NCI-H1694 (cell line): ENCODE results near the gene APBB2.

Experiments used
- DNase-seq: peaks from one replicate; lab custom pipeline; 2025; lab: John Stamatoyannopoulos, UW

Gene APBB2

GRCh38 chr4:41102414-41103092 is 111.8 kb downstream of the APBB2 start:
- DNase-seq, result no peak

- DNase-seq, result no peak
Measured at GRCh38 chr4:41098093-41099048, 116.0 kb downstream of the APBB2 start.

DNA sequence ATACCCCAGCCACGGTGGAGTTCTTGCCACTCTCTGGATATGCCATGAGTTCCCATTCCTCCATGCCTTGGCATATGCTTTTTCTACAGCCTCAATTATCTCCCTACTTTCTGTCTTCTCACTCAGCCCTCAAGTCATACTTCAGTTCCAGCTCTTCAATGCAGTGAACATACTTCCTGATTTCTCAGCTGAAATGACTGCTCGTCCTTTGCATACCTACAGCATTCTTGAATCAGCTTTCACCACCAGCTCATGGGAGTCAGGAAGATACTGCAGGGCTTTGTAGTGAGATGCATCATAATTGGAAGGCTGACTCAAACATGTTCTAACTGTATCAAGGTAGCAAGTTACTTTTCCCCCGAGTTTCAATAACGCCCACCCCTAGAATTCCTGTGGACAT is 118.4 kb downstream of the APBB2 start:
- no peak for DNase-seq

- no peak for DNase-seq
Measured at GRCh38 chr4:41095192-41095872, 119.0 kb downstream of the APBB2 start.

GRCh38 chr4:41092128-41092527 is 122.2 kb downstream of the APBB2 start:
- no peak for DNase-seq

GRCh38 chr4:41081847-41082246 is 132.5 kb downstream of the APBB2 start:
- no peak for DNase-seq

DNA sequence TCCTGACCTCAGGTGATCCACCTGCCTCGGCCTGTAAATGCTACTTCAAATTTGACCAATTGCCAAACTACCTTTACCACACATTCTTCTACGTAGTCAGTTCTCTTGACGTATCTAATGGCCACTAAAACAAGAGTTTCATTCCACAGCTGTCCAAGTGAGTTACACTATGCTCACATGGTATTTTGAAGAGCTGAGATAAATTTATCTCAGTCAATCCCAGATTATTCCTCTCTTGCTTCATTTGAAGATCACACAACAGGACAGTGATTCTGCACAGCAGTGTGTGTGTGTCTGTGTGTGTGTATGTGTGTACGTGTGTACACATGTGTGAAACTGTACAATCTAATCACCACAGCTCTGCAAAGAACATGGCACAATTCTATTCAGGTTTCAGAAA is 133.4 kb downstream of the APBB2 start:
- DNase-seq, result no peak

- DNase-seq, result no peak
Measured at GRCh38 chr4:41079881-41080560, 134.3 kb downstream of the APBB2 start.

DNA sequence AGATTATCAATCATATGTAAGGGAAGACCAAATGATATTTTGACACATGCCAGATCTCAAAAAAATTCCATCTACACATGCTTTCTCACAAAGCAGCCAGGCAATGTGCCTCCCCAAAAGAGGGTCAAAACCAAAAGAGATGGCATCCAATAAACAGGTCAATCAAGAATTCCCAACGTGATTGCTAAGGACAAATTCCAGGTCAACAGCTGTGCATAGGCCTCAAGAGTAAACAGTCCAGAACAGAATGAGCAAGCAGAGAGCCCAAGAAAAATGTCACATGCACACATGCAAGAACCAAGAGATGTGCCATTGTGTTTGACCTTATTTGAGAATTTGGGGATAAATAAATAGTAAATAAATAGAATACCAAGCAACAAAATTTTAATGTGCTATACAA is 136.7 kb downstream of the APBB2 start:
- DNase-seq, result no peak

GRCh38 chr4:41076481-41076880 is 137.9 kb downstream of the APBB2 start:
- DNase-seq, result no peak

DNA sequence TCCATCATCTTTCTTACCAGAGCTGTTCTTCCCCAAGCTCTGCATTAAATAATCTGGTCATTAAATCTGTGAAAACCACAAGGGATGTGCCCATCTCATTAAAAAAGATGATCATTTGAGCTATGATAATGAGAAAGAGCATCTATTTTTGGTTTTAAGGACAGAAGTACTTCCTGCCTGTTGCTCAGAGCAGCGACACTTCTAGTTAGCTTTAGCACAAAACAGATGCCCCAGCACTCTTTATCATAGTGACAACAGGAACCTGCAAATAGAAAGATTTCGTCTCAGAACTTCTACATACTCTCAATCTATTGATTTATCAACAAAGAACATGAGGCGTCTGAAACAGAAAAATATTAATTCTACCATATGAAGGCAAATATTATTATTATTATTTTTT is 140.1 kb downstream of the APBB2 start:
- DNase-seq, result no peak

DNA sequence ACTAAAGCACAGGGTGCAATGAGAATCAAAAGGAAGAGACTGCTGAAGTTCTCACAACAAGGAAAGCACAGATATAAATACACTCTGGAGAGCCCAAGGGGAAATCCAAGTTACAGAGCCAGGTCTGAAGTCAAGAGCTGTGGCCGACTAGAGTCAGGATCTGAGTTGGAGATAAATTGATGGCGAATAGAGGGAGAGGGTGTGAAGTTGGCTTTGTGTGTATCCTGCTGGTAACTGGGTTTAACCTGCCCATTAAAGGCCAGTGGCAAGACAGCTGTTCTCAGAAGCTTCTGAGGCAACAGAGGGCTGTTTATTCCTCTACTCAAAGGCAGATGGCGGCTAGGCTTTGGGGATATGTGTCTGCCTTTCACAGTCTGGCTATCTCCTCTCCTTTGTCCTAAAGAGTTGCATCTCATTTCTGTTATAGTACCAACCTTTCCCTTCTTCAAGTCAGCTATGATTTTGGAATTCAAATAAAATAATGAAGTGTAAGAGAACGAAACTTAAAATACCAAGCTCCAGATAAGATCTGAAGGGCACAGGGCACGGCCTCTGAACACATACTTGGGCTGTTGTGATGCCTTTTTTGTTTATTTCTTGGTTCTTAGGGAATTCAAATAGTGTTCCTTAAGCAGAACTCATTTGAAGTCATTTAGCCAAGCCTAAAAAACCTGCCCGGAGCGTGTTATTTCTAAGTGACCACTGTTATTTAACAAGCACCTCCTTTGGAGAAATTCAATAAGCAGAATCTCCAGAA is 142.1 kb downstream of the APBB2 start:
- no peak for DNase-seq

- DNase-seq, result no peak
Measured at GRCh38 chr4:41070516-41071281, 143.6 kb downstream of the APBB2 start.

GRCh38 chr4:41069838-41070237 is 144.5 kb downstream of the APBB2 start:
- DNase-seq, result peak; percentile 28

DNA sequence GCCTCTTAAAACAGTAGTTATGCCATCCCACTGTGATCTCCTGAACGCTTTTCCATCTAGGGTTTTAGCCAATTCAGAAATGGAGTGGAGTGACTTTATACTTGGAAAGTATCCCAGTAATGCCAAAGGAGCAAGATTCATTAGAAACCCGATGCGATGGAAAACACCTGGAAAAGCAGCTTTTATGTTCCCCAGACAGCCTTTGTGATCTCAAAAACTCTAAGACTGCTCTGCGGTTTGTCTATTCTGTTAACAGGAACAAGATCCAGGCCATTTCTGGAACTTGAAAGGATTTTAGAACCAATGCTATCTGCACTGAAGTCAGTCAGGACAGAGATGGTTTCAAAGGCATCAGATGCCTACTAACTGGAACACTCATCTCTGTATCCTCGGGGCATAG is 145.1 kb downstream of the APBB2 start:
- no peak for DNase-seq

DNA sequence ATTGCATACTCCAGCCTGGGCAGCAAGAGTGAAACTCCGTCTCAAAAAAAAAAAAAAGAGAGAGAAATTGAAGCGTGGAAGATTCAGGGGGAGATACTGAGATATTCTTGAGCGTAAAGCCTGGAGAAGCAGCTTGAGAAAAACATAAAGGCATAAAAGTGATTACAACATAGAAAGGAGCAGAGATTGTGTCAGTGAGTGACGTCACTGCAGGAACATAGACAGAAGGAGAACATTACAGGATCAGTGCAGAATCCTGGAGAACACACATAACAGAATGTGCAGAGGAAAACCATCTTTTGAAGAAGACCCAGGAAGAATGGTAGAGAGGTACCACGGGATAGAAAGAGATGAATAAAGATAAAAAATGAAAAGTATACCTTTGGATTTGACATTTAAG is 147.0 kb downstream of the APBB2 start:
- no peak for DNase-seq

GRCh38 chr4:41066049-41066448 is 148.3 kb downstream of the APBB2 start:
- no peak for DNase-seq

DNA sequence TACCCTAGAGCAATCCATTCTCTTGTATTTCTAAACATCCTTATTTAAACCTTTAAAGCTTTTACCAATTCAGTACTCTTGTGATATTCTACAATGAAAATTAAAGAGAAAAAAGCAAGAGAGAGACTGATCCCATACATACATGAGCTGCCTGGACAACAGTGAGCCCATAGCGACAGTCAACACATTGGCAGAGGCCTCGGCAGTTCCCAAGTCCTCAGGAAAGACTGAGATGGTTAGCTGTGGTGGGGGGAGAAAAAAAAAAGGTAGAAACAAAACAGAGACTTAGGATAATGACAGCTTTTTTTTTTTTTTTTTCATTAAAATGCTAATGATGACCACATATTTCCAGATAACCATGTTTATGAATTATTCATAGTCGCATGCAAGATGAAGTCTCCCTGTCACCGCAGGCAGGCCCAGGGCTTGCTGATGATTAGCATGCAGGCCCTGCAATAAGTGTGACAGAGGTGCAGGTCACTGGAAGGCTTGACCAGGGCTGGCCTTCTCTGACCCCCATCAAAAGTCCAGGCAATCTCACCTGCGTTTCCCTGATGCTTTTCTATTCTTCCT is 148.8 kb downstream of the APBB2 start:
- DNase-seq, result no peak

GRCh38 chr4:41064953-41065352 is 149.4 kb downstream of the APBB2 start:
- DNase-seq, result no peak

DNA sequence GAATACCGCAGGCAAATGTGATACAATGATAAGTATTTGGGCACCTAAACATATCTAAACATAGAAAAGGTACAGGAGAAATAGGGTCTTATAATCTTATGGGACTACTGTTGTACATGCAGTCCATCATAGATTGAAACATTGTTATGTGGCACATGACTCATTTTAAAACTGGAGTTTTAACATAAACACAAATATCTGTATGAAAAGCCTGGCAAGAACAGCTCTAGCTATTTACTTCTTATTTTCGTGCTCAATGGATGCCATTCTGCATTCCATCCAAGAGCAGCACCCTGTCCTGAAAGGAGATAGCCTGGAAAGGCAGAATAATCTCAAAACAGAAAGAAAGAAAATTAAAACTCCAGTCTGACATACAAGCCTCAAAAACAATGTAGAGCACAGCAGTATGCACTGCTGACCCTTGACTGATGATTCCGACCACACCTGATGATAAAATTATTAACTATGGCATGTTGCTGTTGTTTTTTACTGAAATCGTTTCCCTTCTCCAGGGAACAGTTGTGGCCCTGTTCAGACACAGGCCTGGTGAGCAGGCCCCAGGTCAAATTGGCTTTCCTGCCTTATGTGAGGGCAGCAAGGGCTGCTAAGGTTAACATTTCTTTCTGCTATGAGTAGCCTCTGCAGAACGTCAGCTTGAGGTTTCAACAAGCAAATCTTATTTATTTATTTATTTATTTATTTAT is 152.7 kb downstream of the APBB2 start:
- DNase-seq, result no peak
